H1 (cell line): ENCODE measurements around the gene CBFA2T2.

Experiments used
- GABPA ChIP-seq: IDR thresholded peaks from 2 replicates; pipeline ENCODE4 v1.6.1; 2011; ENCODE audit warnings: mild to moderate bottlenecking, low read length, moderate library complexity, borderline replicate concordance; ENCODE audit not compliant: insufficient read depth
- JUND ChIP-seq: IDR thresholded peaks from 2 replicates; pipeline ENCODE4 v1.6.1; 2011; ENCODE audit warnings: mild to moderate bottlenecking, improper control_type of control experiment, low read length
- POLR2A ChIP-seq, 2 experiments: IDR thresholded peaks; 1 replicate in 1 of 2; 2 replicates in 1 of 2; pipeline ENCODE4 v1.6.1; 2011; ENCODE audit warnings: low read depth in 2 of 2, low read length in 2 of 2, mild to moderate bottlenecking in 2 of 2; ENCODE audit errors: control extremely low read depth in 1 of 2

DNA sequence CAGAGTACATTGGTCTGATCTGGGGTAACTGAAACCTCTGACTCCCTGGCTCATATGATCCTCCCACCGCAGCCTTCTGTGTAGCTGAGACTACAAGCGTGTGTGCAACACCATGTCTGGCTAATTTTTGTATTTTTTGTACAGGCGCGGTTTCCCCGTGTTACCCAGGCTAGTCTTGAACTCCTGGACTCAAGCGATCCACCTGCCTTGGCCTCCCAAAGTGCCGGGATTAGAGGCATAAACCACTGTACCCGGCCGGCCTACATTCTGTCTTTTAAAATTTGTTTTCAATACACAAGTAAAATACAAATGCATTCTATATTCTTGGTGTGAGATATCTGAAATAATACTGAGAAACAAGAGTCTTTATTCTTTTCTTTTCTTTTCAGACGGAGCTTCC lies 1.7 kb upstream of the CBFA2T2 start:
- TF ChIP-seq JUND: no peak
- no peak for TF ChIP-seq POLR2A (IDR thresholded peaks at IDR 0.05; ENCODE audit: control extremely low read depth in 1 of 2, low read depth in 2 of 2, low read length in 2 of 2)
- TF ChIP-seq GABPA: no peak
